T-helper 1 cell treated with Interleukin-12 subunit alpha and Interleukin-12 subunit beta and Interleukin-4 antibody, amounts not matched to agents 30 ng/mL and 1 ng/mL, for 36 hours (primary cell): Measurements from ENCODE around the gene NTN1. TPM values are rescaled to one million over a fixed set of nuclear protein-coding genes. Genes with fewer than 3 reads are reported as not detected.
"Not testable (repeated sequence)": the region's sequence is repeated elsewhere in the genome, so short reads cannot be mapped to it uniquely, and the experiment has no call there.

Source experiments
- intact Hi-C: fragments of 100-400 bp; cut with micrococcal nuclease; formaldehyde crosslinking; loops from one replicate; pipeline ENCODE4 v1.15.1; 2024
- total RNA-seq: library from RNA; stranded (reverse); gene quantifications from 2 replicates; pipeline ENCODE4 v1.2.3, GENCODE V29; 2022

NTN1 gene
- total RNA-seq, 1 donor from 2014 or later, result not detected

DNA sequence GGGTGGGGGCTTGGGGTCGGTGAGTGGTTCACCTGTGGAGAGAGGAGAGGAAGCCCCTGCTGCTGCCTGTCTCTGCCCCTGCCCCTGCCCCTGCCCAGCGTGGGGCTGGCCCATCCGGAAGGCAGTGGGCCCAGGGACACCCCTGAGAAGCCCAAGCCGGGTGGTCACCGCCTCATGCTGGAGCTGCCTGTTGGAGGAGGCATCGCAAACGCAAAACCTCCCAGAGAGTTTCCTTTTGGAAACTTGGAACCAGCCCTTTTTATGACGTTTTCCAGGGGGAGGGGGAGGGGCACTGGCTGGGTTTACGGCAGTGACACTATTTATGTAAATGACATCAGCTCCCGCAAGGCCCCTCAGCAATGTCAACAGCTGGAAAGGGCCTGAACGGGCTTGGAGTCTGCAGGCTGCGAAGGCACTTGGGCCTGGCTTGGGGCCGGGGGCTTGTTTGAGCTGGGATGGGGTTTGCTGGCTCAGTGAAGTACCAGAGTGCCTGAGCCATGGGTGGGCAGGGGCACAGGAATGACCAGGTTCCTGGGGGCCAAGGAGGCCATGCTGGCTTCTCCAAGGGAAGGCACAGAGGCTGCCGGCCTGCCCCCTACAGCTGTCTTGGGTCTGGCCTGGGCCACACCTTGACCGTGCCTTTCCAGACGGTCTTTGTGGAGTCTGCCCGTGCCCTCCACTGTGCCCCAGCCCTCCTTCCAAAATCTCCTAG, 219.5 kb downstream of the NTN1 start:
- intact Hi-C loops, result no loop called here

- intact Hi-C loops, result no loop called here
Observed at GRCh38 chr17:9241371-9241712, 220.0 kb downstream of the NTN1 start.

- intact Hi-C loops, result no loop called here
Observed at GRCh38 chr17:9241774-9242496, 220.6 kb downstream of the NTN1 start.

- intact Hi-C loops, result no loop called here
Observed at GRCh38 chr17:9242497-9242881, 221.2 kb downstream of the NTN1 start.

DNA sequence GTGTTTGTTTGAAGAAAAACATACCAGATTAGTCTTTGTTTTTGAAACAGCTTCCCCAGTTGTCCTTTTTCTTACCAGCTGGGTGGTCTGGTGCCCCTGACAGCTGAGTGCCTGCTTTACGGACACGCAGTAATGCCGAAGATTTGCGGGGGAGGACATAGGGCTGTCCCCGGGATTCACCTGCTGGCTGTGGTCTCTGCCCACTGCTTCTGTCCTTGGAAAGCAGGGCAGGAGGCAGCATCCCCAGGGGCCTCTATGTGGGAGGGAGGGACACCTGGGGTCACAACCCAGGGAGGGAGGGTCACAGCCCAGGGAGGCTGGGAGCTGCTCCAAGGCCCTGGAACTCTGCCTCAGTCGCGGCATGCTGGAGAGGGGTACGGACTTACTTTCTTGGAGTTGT, 221.7 kb downstream of the NTN1 start:
- intact Hi-C loops, result no loop called here

DNA sequence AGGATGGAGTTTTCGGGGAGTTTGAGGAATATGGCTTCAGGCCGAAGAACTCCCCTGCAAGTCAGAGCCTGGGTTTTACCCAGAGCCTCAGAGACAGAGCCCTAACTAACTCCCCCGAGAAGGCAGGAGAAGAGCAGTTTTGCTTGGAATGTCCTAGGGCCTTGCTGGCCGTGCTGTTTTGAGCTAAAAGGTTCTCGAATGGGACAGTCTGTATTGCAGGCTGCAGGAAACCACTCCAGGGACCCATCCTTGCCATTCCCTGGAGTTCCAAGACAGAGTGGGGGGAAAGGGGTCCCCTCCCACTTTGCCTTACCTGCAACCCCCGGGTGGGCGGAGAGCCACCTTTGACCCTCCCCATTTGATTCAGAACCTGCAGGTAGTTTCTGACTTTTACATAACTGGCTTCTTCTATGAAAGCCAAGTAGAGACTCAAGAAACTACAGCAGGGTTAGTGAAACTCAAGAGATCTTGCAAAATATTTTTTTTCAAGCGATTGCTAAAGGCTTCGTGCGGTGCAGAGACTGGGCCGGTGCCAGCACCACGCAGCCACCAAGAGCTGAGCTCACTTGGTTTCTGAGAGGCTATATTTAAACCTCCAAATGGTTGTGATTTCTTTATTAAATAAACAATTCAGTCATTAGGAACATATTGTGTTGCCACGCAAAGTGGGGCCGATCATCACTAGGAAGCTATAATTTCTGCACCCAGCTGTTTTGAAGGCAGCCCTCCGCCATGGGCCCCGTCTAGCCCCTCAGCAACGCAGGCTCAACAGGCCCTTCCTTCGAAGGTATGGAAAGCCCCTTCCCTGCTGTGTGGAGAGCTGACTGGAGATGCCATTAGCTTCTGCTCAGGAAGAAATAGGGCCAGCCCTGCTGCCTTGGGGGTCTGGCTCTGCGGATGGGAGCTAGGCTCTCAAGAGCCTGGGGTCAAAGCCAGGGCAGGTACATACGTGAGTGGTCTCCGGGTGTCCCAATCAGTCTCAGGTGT, 223.0 kb downstream of the NTN1 start:
- intact Hi-C loops, result no loop called here

GRCh38 chr17:9247401-9247938, 226.2 kb downstream of the NTN1 start:
- intact Hi-C loops, result no loop called here

DNA sequence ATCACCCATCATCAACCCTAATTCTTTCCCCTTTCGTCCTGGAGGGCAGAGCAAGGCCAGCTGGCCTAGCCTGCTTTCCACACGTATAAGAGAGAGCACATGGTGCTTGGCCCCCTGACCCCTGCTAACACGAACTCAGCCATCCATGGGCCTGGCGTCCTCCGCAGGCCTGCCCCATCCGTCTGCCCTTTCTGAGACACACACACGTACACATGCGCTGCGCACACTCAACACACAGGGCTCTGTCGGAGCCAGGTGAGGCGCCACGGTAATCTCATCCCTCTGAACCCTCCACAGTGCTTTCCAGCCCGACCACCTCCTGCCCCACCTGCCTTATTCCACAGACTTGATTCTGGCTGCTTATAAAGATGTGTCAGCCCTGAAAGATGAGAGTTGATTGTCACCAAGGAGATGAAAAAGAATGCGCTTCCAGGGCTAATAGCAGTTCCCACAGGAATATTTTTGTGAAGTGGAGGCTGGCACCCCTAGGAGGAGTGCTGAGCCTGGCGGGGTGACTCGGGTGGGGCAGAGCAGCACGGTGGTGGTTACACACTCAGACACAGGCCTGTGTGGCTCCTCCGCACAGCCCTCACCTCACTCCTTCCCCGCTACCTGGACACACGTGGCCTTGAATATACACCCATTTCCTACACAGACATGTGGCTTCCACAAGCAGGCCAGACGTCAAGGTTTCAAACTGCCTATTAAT, 228.1 kb downstream of the NTN1 start:
- intact Hi-C loops, result no loop called here

DNA sequence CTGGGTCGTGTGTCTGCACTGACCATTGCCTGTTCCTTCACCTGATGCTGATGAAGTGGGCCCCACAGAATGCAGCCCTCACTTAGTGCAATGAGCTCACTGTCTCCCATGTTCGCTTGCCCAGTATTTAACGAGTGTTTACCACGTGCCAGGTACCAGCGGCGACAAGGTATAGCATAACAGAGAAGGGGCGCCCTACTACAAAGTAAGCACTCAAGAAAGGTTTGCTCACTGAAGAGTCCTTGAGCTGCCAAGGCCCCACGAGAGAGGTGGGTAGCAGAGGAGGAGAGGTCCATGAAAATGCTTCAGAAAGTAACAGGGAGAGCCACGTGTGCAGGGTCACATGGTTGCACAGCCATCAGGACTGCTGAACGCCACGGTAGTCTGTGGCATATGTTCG, 230.0 kb downstream of the NTN1 start:
- intact Hi-C loops, result no loop called here

GRCh38 chr17:9253308-9253707, 232.0 kb downstream of the NTN1 start:
- intact Hi-C loops, result no loop called here

DNA sequence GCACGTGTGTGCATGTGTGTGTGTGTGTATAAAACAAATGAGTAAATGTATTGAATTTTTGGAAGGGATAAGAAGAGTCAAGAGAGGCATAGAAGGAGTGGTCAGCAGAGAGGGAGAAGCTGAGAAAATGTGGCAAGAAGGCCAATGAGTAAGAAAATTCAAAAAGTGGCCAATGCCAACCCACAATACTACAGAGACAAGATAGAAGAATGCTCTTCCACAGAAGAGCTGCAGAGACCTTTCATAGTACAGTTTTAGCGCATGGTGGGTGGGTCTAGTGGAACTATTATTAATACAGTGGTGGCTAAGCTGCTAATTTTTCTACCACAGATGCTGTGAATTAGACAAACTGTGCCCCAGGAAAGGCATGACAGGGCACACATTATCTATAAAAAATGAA, 233.5 kb downstream of the NTN1 start:
- intact Hi-C loops, result no loop called here

GRCh38 chr17:9255833-9256232, 234.5 kb downstream of the NTN1 start:
- intact Hi-C loops, result no loop called here

DNA sequence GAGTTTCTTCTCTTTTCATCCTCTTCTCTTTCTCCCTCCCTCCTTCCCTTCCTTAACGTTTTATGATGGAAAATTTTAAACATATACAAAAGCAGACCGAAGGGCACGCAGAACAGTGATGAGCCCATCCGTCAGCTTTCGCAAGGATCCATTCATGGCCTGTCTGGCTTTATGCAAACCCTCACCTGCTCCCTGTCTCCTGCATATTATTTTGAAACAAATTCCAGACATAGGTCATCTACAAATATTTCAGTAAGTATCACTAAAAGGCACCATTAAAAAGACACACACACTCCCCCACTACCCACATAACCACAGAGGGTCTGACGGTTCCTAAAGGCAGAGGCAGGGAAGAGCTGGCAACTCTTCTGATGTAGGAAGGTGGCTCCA, 235.0 kb downstream of the NTN1 start:
- intact Hi-C loops, result no loop called here

DNA sequence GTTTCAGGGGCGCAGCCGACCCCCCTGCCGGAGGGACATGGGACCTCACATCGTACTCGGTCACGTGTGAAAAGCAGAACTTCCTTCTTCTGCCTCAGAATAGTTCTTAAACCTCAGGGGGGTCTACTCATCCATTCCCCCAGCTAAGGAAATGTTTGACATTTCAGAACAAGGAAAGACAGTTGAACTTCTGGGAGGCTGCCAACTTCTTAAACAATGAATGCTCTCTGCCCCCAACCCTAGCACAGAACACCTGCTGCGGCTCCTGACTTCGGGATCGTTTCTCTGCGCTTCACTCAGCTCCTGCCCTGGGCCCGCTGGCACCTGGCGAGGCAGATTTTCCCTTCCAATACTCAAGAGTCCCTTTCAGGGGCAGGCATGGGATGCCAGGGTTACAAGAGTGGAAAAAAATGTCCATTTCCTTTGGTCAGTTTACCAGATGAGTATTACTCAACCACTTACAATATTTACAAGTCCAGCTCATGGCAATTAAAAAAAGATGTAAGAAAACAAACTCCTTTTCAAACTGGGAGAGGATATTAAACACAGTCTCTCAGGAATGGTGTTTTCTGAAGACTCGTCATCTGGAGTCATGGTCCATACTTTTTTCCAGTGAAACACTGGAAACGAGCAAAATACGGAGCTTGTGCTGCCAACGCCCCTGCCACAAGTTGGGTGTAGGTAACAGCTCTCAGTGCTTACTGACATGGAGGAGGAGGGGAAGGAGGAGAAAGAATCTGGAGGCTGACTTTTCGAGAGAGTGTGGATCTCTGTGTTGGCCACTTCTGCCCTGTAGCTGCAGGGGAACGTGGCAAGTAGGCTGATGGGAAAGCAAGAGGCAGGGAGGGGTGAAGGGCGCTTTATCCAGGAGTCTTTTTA, 235.7 kb downstream of the NTN1 start:
- intact Hi-C loops, result no loop called here

DNA sequence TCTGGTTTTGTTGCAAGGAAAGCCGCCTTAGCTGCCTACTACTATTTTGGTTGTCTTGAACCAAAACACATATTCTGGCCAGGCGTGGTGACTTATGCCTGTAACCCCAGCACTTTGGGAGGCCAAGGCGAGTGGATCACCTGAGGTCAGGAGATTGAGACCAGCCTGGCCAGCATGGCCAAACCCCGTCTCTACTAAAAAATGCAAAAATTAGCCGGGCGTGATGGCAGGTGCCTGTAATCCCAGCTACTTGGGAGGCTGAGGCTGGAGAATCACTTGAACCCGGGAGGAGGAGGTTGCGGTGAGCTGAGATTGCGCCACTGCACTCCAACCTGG, 236.3 kb downstream of the NTN1 start:
- intact Hi-C loops, result not testable (repeated sequence)

DNA sequence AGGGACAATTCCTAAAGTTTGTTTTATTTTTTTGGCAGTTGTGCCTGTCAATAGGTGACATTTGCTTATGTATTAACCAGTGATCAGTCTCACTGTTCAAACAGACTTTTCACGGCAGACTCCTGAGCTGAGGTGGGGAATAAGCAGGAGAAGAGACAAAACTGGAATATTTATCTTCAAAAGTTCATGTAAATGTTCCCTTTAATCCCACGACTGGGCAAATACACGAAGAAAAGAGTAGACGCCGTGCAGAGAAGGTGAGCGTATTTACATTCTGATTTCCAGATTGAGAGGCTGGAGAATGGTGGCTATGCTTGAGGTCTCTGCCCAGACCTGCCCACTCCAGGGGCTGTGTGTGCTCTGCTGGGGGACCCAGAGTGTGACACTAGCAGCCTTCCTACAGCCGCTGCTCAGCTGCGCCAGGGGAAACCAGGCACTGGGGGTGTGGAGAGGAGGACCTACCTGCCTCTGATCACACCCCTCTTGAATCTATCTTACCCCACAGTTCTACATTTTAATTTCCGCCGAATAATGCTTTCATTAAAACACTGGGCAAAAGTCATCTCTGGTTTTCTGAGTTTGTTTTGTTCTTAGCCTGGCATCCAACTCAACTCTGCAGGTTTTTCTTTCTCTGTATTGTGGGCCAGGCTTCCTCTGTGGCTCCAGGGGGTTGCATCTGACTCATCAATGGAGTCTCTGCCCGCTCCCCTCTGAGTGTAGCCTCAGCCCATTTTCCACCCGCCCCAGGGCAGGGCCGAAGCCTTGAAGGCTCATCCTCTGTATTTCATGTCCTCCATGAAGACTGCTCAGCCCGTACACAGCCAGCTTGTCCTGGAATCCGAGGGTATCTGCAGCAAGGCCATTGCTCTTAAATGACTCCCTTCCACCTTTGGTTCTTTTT, 237.1 kb downstream of the NTN1 start:
- intact Hi-C loops, result no loop called here

- intact Hi-C loops, result no loop called here
Observed at GRCh38 chr17:9259419-9259818, 238.1 kb downstream of the NTN1 start.

DNA sequence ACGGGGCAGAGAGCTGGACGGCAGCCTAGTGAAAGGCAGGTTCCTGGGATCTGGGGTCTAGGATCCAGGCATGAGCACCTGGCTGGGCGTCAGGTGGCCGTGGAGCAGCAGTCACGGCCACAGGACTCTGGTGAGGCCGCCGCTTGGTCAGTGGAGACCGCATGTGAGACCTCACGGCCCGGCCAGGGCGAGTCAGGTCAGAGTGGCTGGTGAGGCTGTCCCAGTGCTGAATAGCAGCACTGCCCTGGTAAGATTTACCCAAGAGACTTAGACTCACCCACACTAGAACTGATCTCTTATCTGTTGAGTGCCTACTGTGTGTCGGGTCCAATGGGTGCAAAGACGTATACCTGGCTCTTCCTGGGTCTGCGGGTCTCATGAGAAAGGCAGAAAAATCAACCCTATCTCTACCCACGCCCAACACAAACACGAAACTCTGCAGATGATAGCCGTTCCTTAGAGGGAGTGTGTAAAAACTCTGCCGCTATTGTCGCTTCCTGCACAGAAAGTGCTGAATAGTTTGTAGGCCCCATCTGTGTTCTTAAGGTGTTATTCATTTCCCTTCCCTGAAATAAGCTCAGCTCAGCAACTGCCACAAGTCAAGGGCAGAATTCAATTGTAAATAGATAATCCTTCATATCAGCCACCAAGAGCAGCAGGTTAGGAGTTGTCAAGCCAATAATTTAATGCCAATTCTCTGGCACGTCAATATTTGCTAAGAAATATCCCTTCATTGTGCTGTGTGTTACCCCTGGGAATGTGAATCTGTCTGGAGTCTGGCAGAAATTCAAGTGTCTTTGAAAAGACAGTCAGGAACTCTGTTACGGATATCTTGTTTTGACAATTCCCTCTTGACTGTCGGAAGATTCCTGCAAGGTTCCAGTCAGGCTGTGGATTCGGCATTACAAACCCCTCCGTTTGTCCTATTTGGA, 240.0 kb downstream of the NTN1 start:
- intact Hi-C loops, result no loop called here
